GM21367 (cell line): ENCODE measurements around the gene HIRA.

Source experiments
- ATAC-seq: cut with Tn5 transposase; IDR thresholded peaks from one replicate; pipeline ENCODE4 v1.9.1; 2021; ENCODE audit not compliant: unreplicated experiment

The HIRA gene

GRCh38 chr22:19358195-19358594 lies 73.3 kb downstream of the HIRA start:
- ATAC-seq: no peak

GRCh38 chr22:19357270-19358105 lies 74.0 kb downstream of the HIRA start:
- no peak for ATAC-seq

- ATAC-seq: no peak
These were observed 74.7 kb downstream of the HIRA start for GRCh38 chr22:19356708-19357269.

- no peak for ATAC-seq
These were observed 75.9 kb downstream of the HIRA start for GRCh38 chr22:19355413-19356157.

GRCh38 chr22:19354201-19354600 lies 77.3 kb downstream of the HIRA start:
- ATAC-seq: no peak

GRCh38 chr22:19353363-19354131 lies 78.0 kb downstream of the HIRA start:
- no peak for ATAC-seq

GRCh38 chr22:19352766-19353165 lies 78.8 kb downstream of the HIRA start:
- ATAC-seq: no peak

GRCh38 chr22:19352217-19352616 lies 79.3 kb downstream of the HIRA start:
- ATAC-seq: no peak

GRCh38 chr22:19351604-19352003 lies 79.9 kb downstream of the HIRA start:
- ATAC-seq: no peak

GRCh38 chr22:19350947-19351346 lies 80.6 kb downstream of the HIRA start:
- ATAC-seq: no peak

- no peak for ATAC-seq
These were observed 81.1 kb downstream of the HIRA start for GRCh38 chr22:19350476-19350859.

- ATAC-seq: no peak
These were observed 81.6 kb downstream of the HIRA start for GRCh38 chr22:19349778-19350475.

GRCh38 chr22:19346677-19347265 lies 84.8 kb downstream of the HIRA start:
- ATAC-seq: no peak

GRCh38 chr22:19344420-19344819 lies 87.1 kb downstream of the HIRA start:
- ATAC-seq: no peak

GRCh38 chr22:19343470-19343869 lies 88.1 kb downstream of the HIRA start:
- ATAC-seq: no peak

- ATAC-seq: no peak
These were observed 90.0 kb downstream of the HIRA start for GRCh38 chr22:19341500-19341899.

- no peak for ATAC-seq
These were observed 94.4 kb downstream of the HIRA start for GRCh38 chr22:19337137-19337536.

- ATAC-seq: no peak
These were observed 95.1 kb downstream of the HIRA start for GRCh38 chr22:19336133-19337075.

- ATAC-seq: no peak
These were observed 99.6 kb downstream of the HIRA start for GRCh38 chr22:19331975-19332374.
